AG10803 (cell line): Measurements from ENCODE around the gene EVPL.
"Not testable (repeated sequence)": the region's sequence is repeated elsewhere in the genome, so short reads cannot be mapped to it uniquely, and the experiment has no call there.

Experiments
- DNase-seq: peaks from one replicate; pipeline ENCODE4 v3.0.0; 2010; ENCODE audit warnings: low read depth
- H3K4me3 ChIP-seq: 2 replicates; pipeline ENCODE4 v1.5.1; 2011; ENCODE audit warnings: mild to moderate bottlenecking, low read length, control low read depth
- CTCF ChIP-seq: conservative IDR thresholded peaks from 2 replicates; pipeline ENCODE4 v1.5.1; 2011; ENCODE audit warnings: mild to moderate bottlenecking, low read length, control low read depth, inconsistent platforms

Gene EVPL

GRCh38 chr17:76071531-76072147 is 44.5 kb upstream of the EVPL start:
- no peak for TF ChIP-seq CTCF
- no peak for DNase-seq
- peak overlapping the region; percentile 98 for H3K4me3 ChIP-seq

DNA sequence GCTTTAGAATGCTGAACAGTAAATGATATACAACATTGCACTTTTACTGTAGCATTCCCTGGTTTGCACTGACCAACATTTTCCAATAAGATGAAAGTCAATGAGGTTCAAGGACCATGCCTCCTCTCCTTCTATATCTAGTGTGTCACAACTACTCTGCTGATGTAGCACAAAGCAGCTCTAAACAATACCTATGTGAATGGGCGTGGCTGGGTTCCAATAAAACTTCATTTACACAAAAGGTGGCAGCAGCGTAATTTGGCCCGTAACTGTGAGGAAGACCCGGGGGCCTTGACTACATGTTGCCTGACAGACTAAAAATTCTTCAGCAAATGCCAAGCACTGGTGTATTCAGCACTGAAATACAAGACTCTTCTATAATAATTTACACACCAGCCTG is 38.7 kb upstream of the EVPL start:
- H3K4me3 ChIP-seq: no peak overlapping the region
- DNase-seq: no peak
- no peak for TF ChIP-seq CTCF

DNA sequence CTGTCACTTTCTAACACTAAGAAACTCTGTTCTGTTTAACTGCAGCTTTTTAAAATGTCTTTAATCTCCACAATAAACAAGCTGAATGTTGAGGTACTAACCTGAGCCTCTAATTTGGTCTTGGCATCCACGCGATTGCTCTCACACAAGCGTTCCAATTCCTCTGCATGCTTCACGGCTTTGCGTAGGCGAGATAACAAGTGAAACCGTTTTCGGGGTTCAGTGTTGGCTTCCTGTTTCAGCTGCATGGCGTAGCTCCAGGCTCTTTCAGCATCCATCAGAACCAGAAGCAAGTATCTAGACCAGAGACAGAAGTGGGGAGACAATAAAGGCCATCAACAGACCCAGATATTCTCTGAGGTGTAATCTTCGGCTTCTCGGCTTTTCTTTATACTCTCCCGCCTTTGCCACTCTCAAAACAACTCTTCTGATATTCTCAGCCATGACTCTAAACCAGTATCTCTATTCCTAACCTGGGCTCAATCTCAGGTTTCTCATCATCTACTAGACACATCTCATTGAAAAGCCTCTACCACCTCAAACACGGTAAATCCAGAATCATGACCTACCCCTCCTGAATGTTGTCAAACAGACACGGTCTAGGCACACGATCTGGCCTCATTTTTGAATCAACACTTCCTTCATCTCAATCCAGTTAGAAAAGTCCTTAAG is 36.9 kb upstream of the EVPL start:
- TF ChIP-seq CTCF: no peak
- H3K4me3 ChIP-seq: no peak overlapping the region
- no peak for DNase-seq

GRCh38 chr17:76058264-76058663 is 31.2 kb upstream of the EVPL start:
- not testable (repeated sequence) for H3K4me3 ChIP-seq, DNase-seq

DNA sequence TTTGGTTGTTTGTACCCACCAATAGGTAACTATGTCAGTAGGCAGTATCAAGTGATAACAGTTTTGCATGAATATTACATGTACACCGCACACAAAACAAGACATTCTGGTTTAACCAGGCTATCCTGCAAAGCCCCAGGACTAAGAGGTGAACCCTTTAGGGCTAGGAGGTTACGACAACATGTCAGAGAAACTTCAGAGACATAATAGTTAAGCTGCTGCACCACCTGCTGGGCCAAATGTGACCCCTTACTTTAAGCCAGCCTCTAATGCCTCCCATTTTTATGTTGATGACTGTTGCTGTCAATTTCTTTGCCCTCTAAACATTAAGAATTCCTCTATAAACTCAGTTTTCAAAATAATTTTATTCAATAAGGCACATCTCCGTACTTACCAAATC is 29.8 kb upstream of the EVPL start:
- H3K4me3 ChIP-seq: no peak overlapping the region
- TF ChIP-seq CTCF: no peak
- DNase-seq: no peak

DNA sequence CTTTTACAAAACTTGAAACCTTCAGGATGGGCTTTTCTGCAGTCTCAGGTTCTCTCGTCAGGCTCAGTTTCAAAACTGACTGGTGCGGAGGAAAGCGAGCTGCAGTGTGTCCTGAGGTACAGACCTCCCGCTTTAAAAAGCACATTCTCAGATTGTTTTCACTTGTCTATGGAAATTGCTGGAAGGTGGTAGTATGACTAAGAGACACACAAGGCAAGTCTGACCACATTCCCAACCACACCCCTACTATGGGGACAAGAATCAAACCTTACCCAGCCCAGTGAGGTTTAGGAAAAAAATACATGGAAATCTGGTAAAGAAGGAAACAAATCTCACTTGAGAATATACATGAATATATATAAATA is 27.0 kb upstream of the EVPL start:
- TF ChIP-seq CTCF: no peak
- H3K4me3 ChIP-seq: no peak overlapping the region
- DNase-seq: no peak

DNA sequence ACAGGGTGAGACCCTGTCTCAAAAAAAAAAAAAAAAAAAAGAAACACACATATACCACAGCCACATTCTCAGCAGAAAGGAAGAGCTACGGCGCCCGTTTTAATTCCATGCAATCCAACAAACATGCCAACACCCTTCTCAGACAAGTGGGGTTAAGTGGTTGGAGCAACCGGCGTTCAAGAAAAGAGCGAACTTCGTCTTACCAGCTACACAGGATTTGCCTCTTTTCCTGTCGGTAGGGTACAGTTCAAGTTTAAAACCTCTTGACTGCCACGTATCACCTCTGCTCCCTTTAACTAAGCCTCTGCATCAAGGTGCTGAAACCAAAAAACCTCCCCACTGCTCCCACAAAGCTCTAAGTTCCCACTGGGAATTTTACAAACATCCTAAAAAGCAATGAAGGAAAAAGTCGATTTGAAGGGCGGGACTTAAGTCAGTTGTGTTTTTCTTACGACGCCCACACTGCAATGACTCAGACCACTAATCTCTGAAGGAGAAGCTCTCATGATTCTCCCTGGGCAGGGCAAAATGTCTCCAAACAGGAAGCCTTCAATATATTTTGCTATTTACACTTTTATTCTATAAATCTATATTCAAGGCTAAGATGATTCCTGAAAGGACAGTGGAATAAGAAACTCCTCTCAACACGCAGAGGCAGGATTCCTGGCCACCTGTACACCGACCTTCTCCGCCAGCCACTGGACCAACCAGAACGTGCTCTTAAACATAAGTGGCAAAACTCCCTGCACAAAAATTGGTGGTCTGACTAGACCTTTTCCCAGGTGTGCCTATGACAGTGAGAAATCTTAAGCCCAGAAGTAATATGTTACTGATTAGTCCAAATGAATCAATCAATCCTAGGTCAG is 26.4 kb upstream of the EVPL start:
- no peak for DNase-seq
- H3K4me3 ChIP-seq: no peak overlapping the region
- no peak for TF ChIP-seq CTCF
